Posterior cingulate gyrus (tissue), 11 donors: Measurements from ENCODE around the gene BICD2.

Source experiments
- DNase-seq, 10 donors: peaks; one replicate each; pipeline versions ENCODE4 v3.0.0 to v3.0.0-alpha.2; 2020 to 2021; ENCODE audit warnings: mixed read lengths in 3 of 10
- intact Hi-C: fragments of 100-400 bp; cut with DNase I; formaldehyde crosslinking; loops from one replicate; pipeline ENCODE4 v1.15.1; 2023

Gene BICD2

DNA sequence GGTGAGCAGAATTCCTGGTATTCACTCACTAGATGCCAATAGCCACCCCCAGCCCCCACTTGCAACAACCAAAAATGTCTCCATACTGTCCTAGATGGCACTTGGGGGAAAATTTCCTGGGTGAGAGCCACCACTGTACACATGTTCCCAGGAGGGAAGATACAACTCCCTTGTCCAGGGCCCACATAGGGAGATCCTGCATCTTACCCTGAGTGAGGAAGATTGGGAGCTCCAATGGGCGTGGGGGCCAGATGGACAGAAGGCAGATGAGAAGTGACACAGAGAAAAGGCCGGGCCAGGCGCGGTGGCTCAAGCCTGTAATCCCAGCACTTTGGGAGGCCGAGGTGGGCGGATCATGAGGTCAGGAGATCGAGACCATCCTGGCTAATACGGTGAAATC is 82.4 kb downstream of the BICD2 start:
- DNase-seq = peak in 1 of 10 donors; percentile 71
- intact Hi-C loops = no loop called here

DNA sequence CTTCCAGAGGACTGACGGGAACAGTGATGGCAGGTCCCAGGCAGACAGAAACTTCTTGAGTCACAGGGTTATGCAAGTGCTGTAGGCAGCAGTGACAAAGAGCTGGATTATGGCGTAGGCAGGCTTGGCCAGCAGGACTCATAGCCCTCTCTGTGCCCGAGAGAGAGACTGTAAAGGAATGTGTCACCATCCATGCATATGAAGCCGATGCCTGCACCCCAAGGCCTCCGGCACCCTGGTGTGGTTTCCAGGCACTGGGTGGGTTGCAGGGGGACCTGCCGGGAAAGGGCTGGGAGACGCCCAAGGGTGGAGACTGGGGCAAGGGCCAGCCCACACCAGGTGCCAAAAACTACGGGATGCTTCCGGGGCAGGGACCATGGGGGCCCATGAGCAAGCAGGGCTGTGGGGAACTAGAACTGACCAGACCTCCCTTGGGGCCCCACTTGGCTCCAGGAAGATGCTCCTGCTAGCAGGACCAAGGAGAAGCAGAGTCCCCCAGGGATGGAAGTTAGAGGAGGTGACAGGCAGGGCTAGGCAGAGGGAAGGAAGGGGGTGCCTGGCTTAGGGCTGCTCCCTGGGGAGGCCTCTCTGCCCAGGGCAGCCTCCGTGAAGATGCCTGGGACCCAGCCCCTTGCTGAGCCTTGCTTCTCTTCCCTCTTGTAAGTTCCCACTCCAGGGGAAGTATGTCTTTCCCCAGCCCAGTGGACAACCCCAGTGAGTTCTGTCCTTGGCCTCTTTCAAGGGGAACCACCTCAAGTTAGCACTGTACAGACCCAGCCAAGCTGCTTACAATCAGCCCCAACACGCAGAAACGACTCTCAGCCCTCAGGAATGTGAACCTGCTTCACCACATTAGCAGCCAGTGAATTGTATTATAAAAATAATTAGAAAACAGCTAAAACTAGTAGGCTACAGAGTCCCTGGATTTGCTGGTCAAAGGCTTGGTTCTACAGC is 84.2 kb downstream of the BICD2 start:
- peak in 1 of 10 donors; percentile 84 for DNase-seq
- intact Hi-C loops = no loop called here

DNA sequence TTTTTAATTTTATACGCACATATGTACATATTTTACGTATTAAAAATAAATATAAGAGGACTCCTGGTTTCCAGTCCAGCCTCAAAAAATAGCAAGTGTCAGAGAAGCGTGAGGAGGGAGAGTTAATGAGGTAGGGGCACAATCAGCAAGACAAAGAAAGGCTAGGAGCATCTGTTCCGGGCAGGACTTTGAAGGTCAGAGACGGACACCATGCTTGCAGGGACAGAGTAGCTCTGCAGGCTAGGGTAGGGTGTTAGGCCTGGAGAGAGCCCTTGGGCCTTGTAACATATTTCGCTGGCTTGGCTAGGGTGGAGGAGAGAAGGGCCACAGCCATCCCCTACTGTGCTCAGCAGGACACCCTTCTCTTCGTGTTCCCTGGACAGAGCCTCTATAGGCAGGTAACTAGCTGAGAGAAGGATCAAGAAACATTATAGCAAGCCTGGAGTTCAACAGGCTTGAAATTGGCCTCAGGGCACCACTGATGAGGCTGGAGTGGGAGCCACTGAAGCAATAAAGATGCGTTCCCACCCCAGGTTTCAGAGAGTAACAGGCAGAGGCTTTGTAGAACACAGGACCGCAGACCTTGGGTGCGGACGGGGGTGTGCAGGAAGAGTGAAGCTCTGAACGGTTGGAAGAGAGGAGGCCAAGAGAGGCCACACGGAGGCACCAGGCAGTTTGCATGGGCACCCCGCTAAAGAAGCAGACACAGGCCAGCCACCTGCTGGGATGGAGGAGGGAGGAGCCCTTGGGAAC is 85.0 kb downstream of the BICD2 start:
- no peak for DNase-seq
- intact Hi-C loops = no loop called here

DNA sequence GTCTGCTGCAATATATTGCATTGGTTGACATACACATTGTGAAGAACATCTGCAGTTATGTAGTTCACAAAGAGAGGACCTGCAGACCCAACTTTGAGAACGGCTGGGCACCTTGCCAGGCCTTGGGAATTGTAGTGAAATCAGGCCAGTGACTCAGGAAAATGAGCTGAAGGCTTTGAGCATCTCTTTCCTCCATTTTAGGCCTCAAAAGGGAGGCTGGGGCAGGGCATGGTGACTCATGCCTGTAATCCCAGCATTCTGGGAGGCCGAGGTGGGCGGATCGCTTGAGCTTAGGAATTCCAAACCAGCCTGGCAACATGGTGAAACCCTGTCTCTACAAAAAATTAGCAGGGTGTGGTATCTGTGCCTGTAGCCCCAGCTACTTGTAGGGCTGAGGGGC is 93.3 kb downstream of the BICD2 start:
- peak in 2 of 10 donors; percentile 75 to 79 for DNase-seq
- intact Hi-C loops = no loop called here

DNA sequence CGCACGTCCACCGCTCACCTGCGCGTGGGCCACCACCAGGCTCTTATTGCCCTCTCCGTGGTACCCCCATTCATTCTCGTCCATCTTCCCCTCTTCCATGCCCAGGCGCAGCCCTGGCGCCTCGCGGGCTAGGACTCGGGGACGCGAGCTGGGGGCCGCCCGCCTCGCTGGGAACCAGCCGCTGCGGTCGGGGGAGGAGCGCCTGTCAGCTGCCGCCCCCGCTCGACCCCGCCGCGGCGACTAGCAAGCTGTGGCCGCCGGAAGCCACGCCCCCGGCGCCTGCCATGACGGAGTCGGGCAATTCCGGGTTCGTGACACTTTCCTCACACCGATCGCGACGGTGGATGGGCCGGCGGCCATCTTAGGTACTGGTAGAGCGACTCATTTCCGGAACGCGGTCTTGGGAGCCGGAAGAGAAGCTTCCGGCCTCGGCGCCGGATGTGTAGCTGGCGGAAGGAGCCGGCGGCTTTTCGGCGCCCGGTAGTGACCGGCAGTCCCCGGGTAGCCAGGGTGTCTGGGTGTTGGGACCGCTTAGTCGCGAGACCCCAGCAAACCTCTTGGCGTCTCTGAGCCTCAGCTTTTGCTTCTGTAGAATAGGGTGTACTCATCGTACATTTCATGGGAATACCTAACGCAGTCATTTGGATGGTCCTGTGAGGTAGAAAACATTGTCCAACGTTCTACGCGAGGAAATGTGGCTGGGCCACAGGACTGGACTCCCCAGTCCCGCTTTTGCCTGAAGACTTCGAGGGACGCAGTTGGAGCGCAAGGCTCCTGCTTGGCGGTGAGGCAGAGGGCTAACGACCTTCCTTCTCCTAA is 94.5 kb downstream of the BICD2 start, which contains the start of gene IPPK:
Gene IPPK, minus strand, starts transcription at position 242 of the 819 bp plus-strand sequence. Its CDS starts 143 bp downstream, at position 99.
- intact Hi-C loops = loop anchor here (1.0 kb wide), 1 partner anchor 95 kb away; no protein-coding TSS in a partner anchor
- DNase-seq = peak; percentile 96 to 100 (median 98)

DNA sequence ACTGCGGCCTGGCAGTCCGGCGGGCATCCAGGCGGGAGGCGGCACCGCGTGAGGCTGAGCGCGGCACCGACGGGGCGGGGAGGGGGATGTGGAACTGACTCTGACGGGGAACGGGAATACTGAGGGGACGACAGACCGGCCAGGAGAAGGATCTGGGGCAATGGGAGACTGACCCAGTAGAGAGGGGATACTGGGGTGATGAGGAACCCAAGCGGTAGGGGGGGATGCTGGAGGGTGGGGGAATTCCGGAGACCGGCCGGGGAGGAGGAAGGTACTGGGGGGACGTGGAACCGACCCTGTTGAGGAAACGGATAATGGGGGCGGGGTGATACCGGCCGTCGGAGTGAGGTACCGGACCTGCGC is 95.1 kb downstream of the BICD2 start:
- DNase-seq = peak in 2 of 10 donors; percentile 75 to 86
- intact Hi-C loops = no loop called here

DNA sequence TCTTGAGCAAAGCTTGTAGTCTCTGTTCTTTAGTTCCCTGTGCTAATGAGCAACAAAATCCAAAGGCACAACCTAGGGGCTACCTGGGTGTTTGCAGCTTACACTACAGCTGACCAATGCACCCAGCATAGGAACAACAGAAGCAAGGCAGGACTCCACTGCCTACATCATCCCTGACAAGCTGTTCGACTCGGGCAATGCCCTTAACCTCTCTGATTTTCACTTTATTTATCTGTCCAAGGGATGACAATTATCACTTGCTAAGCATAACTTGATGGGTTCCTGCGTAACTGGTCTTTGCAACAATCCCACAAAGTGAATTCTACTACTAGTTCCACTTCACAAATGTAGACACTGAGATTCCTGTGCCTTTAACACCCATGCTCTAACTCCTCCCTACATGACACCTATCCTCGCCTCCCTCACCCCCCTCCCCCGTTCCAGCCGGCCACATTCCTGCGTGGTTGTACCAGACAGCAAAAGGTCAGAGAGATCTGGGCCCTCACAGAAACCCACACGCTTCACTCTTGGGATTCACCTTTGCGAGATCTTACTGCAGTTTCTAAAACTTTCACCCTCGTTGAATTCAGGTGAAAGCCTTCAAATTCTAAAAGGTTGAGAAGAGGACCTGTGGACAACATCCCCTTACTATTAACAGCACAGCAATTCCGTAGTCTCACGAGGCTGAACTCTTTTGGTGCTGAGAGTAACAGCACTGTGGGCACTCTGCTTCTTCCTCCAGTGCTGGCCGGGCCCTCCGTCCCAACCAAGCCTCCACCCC is 95.7 kb downstream of the BICD2 start:
- peak in 1 of 10 donors; percentile 56 for DNase-seq
- intact Hi-C loops = no loop called here

DNA sequence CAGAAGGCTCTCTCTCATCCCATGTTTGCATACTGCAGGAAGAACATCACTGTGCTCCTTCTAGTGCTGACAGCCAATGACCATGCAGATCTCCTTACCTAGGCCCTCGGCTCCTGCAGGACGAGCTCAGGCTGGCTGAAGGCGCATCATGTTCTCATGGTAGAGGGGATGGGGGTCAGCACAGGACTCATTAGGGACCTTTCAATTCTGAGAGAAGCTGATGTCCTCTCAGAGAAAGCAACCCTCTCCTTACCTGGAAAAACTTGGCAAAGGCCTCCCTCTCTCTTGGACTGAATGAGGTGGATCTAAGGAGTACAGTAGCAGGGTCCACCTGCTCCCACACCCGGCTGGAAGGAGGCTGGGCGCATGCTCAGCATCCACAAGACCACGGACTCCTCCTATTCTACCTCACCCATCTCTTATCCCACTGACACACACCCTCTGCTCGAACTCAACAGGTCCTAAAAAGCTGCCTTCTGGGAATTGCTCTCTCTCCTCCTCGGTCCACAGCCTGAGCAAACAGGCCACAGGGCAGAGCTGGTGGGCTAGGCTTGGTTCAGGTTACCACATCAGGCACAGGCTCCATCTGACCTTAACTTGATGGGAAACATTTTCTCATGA is 97.6 kb downstream of the BICD2 start:
- intact Hi-C loops = no loop called here
- peak in 1 of 10 donors; percentile 47 for DNase-seq

DNA sequence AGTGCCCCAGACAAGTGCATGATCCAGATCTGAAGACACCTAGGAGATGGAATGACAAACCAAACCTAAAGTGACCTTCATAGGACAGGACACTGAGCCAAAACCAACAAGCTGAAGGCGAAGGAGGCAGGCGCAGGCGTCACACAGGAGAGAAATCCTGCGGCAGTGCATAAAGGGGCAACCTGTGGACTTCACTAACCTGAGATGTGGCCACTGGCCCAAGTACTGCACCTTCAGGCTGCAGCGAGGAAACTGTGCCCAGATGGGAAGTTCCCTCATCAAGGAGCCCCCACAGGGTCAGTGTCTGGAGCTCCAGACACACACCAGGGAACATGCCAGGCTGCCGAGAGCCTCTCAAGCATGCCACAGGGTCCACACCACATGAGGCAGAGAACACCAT is 98.4 kb downstream of the BICD2 start:
- intact Hi-C loops = no loop called here
- peak in 3 of 10 donors; percentile 1 to 49 (median 48) for DNase-seq

DNA sequence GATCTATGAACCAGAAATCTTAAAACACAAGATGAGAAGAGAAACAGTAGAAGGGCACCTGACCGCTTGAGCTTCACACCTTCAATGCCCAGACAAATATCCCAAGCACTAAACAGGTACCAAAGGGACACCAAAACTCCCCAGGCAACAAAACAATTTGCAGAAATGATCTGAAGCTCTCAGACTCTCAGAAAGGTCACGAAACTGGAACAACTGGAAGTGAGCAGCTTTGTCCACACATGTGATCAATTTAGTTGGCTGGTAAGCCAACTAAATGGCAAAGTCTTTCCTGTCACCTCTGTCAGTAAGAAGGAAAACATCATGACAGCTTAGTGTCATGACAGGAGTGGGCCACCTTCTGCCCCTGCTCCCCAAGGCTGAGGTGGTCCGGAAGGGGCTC is 98.8 kb downstream of the BICD2 start:
- intact Hi-C loops = no loop called here
- DNase-seq = peak in 1 of 10 donors; percentile 5

DNA sequence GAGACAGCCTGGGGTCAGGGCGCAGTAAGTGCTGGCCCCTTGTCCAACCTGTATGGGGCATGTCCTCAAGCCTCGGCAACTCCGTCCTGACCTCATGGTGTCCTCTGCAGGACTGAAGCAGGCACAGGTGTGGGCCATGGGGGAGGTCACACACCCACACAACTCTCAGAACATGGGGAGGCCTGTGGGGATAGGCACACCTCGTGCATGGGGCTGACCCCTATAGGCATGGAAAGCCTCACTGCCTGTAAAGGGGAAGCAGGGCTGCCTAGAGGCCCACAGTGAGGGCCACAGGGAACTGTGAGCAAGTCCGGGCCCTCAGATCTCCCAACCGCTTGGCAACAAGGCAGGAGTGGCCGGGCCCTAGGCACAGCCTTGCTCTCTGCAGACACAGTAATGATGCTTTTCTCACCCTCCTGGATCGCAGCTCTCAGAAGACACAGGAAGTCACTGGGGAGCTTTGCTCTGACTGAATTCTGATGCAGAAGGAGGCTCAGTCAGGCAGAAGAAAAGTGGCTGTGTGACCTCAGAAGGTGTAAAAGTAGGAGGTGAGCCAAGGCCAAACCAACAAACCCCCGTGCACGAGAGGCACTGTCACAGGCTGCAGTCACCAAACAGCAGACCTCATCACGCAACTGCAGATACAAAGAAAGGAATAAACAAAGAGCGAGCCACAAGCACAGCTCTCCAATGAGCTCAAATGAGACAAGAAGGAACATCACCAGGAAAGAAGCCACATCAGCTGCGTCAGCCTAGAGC is 100.1 kb downstream of the BICD2 start:
- DNase-seq = peak in 4 of 10 donors; percentile 29 to 79 (median 47)
- intact Hi-C loops = no loop called here

DNA sequence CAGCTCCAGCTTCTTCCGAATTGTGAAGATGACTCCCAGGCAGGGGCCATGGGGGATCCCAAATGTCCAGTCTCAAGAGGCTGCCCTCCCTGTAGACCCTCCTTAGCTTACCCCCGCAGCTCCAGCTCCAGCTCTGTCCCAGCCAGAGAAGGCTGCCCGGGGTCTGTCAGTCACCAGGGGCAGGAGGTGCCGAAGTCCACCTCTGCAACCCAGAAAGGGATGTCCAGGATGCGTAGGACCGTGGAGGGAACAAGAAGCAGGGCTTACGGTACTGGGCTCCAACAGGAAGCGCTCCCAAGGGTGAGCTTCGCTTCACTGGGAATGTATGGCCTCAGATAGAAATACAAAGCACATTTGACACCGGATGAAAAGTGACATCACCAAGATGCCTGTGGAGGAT is 100.7 kb downstream of the BICD2 start:
- DNase-seq = peak in 3 of 10 donors; percentile 40 to 67 (median 43)
- intact Hi-C loops = no loop called here

DNA sequence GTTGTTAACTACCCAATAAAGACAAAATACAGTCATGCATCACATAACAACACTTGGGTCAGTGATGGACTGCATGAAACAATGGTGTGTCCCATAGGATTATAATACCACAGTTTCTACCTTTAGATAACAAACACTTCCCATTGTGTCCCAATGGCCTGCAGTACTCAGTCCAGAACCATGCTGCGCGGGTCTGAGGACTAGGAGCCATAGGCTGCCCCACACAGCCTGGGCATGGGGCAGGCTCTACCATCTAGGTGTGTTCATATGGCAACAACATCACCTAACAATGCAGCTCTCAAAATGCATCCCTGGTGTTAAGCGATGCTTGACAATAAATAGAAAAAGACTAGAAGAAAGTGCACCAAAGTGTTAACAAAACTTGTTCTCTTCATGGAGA is 101.5 kb downstream of the BICD2 start:
- DNase-seq = peak in 3 of 10 donors; percentile 12 to 22 (median 14)
- intact Hi-C loops = no loop called here

DNA sequence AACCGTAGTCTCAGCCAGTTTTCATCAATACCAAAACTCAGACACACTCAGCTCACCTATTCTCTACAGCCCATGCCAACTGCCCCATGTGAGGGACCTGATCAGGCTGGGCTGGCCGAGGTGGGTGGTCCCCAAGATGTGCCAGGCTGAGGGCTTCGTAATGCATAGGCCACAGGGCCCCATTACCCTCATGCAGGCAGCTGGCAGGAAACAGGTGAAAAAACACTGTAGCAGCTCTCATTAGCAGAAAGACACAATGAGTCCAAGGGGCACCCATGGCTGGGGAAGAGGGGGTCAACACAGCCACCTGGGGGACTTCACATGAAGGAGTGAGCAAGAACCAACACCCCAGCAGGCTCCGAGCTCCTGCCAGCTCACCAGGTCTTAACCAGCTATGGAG is 102.9 kb downstream of the BICD2 start:
- peak in 3 of 10 donors; percentile 28 to 49 (median 45) for DNase-seq
- intact Hi-C loops = no loop called here
